HG03558 (cell line): ENCODE data around the gene REXO4.
"Not testable (repeated sequence)": the region's sequence is repeated elsewhere in the genome, so short reads cannot be mapped to it uniquely, and the experiment has no call there.

ENCODE experiments used
- ATAC-seq: cut with Tn5 transposase; IDR thresholded peaks from one replicate; pipeline ENCODE4 v1.9.1; 2021; ENCODE audit warnings: moderate number of reproducible peaks; ENCODE audit not compliant: unreplicated experiment; ENCODE audit errors: extremely low read depth

REXO4 gene

GRCh38 chr9:133392308-133392707 lies 25.5 kb downstream of the REXO4 start:
- not testable (repeated sequence) for ATAC-seq

GRCh38 chr9:133391449-133391848 lies 26.4 kb downstream of the REXO4 start:
- ATAC-seq: not testable (repeated sequence)

GRCh38 chr9:133390713-133391112 lies 27.1 kb downstream of the REXO4 start:
- no peak for ATAC-seq

GRCh38 chr9:133389562-133389961 lies 28.2 kb downstream of the REXO4 start:
- ATAC-seq: no peak

- ATAC-seq: no peak
Measured at GRCh38 chr9:133389025-133389557, 28.7 kb downstream of the REXO4 start.

GRCh38 chr9:133387680-133388079 lies 30.1 kb downstream of the REXO4 start:
- no peak for ATAC-seq

GRCh38 chr9:133386338-133386737 lies 31.5 kb downstream of the REXO4 start:
- ATAC-seq: no peak

- no peak for ATAC-seq
Measured at GRCh38 chr9:133385452-133385851, 32.4 kb downstream of the REXO4 start.

GRCh38 chr9:133384736-133385321 lies 33.0 kb downstream of the REXO4 start:
- no peak for ATAC-seq

- no peak for ATAC-seq
Measured at GRCh38 chr9:133383438-133383837, 34.4 kb downstream of the REXO4 start.

- ATAC-seq: no peak
Measured at GRCh38 chr9:133382507-133383141, 35.2 kb downstream of the REXO4 start.

GRCh38 chr9:133380734-133381133 lies 37.1 kb downstream of the REXO4 start:
- ATAC-seq: no peak

GRCh38 chr9:133379153-133380086 lies 38.4 kb downstream of the REXO4 start:
- ATAC-seq: no peak

- no peak for ATAC-seq
Measured at GRCh38 chr9:133378408-133378962, 39.3 kb downstream of the REXO4 start.

GRCh38 chr9:133377721-133378216 lies 40.0 kb downstream of the REXO4 start:
- no peak for ATAC-seq

GRCh38 chr9:133377280-133377679 lies 40.5 kb downstream of the REXO4 start:
- not testable (repeated sequence) for ATAC-seq

GRCh38 chr9:133375724-133376654 lies 41.8 kb downstream of the REXO4 start, which contains the start of the genes STKLD1 and SURF4:
STKLD1 (plus strand) TSS chr9:133376366; CDS start chr9:133376474, 108 bp downstream.
SURF4 (minus strand) TSS chr9:133376060; CDS start chr9:133375969, 91 bp downstream.
- ATAC-seq: peak; percentile 60

- ATAC-seq: no peak
Measured at GRCh38 chr9:133375116-133375723, 42.6 kb downstream of the REXO4 start.
